HFFc6 (cell line): ENCODE results near the gene TIAM1. TPM values are rescaled to one million over a fixed set of nuclear protein-coding genes. Genes with fewer than 3 reads are reported as not detected.

Experiments used
- DNase-seq: peaks from one replicate; pipeline ENCODE4 v3.0.0-alpha.2; 2018
- H3K27ac Mint-ChIP-seq: 2 replicates; pipeline ENCODE4 v1.8.0; 2020; ENCODE audit warnings: mild to moderate bottlenecking, mixed read lengths
- H3K27me3 Mint-ChIP-seq: 2 replicates; pipeline ENCODE4 v1.8.0; 2021; ENCODE audit warnings: mild to moderate bottlenecking, moderate library complexity, mixed read lengths; ENCODE audit not compliant: insufficient read depth
- H3K36me3 Mint-ChIP-seq: 2 replicates; pipeline ENCODE4 v1.8.0; 2021; ENCODE audit warnings: low read depth, mixed read lengths
- H3K4me1 Mint-ChIP-seq: 2 replicates; pipeline ENCODE4 v1.8.0; 2020; ENCODE audit warnings: low read depth, mixed read lengths
- H3K4me3 Mint-ChIP-seq: 2 replicates; pipeline ENCODE4 v1.8.0; 2020; ENCODE audit warnings: mild to moderate bottlenecking, moderate library complexity, mixed read lengths
- H3K9me3 Mint-ChIP-seq: 2 replicates; pipeline ENCODE4 v1.8.0; 2020; ENCODE audit warnings: mild to moderate bottlenecking, mixed read lengths
- total RNA-seq, 6 experiments: library from RNA; stranded (reverse); fragmentation: NEBNext Ultra II Directional; extraction: Animal tissue kit (Norgen Biotek cat#: 25700); gene quantifications; 2 replicates in 1 of 6; 3 replicates in 5 of 6; pipeline ENCODE4 v1.2.3, GENCODE V29; 2021
- TF ChIP-seq, protein P1 (sequence below): fragments of 200-600 bp; sonication (generic); IDR thresholded peaks from 2 replicates; pipeline ENCODE4 v1.5.0; 2021; ENCODE audit warnings: antibody characterized with exemption, mild to moderate bottlenecking

TIAM1 gene
- total RNA-seq, 6 experiments from 2014 or later, result 0.02 to 0.43 (median 0.27) TPM; not detected in 1

DNA sequence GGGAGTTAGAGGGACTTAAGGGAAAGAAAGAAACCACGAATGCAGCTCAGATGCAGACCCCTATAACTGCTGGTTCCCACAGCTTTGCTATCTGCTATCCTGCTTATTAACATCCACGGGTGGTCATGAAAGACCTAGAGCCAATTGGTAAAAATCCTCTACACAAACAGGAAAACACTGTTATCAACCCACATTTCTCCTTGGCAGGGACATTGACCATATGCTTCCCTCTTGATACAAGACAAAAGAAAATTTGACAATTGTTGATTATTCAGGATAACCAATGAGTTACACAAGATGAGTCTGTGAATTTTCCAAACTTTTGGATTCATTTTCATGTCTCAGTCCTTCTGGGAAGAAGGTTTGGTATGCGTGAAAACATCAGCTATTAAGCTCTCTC, 90.4 kb downstream of the TIAM1 start:
- no peaks in the 10 kb centered on the region for H3K36me3 Mint-ChIP-seq
- no peak overlapping the region for H3K4me3 Mint-ChIP-seq

DNA sequence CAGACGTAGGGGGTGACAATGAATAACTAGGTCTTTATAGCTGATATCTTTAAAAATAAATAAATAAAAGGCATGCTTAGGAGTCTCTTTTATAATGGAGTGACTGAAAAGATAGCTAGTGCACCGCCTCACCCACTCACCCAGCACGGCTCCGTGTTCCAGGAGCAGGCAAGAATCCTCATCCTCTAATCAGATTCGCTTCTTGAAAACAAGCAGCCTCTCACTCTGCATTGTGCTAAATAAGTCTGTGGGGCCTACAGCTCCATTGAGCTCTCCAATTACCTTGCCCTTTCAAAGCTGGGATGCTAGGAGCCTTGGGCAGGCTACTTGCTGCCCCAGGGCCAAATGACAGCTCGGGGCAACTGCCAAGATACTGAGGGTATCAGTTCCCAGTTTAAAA, 91.5 kb downstream of the TIAM1 start:
- H3K4me1 Mint-ChIP-seq, result no peaks in the 10 kb centered on the region
- no peak for DNase-seq
- H3K27me3 Mint-ChIP-seq, result peaks cover 3% of the 10 kb centered on the region; the same call in 1 of the 2 replicates
- H3K9me3 Mint-ChIP-seq, result peaks cover 29% of the 10 kb centered on the region; the same call in 1 of the 2 replicates
- TF ChIP-seq, protein P1, sequence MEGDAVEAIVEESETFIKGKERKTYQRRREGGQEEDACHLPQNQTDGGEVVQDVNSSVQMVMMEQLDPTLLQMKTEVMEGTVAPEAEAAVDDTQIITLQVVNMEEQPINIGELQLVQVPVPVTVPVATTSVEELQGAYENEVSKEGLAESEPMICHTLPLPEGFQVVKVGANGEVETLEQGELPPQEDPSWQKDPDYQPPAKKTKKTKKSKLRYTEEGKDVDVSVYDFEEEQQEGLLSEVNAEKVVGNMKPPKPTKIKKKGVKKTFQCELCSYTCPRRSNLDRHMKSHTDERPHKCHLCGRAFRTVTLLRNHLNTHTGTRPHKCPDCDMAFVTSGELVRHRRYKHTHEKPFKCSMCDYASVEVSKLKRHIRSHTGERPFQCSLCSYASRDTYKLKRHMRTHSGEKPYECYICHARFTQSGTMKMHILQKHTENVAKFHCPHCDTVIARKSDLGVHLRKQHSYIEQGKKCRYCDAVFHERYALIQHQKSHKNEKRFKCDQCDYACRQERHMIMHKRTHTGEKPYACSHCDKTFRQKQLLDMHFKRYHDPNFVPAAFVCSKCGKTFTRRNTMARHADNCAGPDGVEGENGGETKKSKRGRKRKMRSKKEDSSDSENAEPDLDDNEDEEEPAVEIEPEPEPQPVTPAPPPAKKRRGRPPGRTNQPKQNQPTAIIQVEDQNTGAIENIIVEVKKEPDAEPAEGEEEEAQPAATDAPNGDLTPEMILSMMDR, result no peak
- no peak overlapping the region for H3K4me3 Mint-ChIP-seq
- no peaks in the 10 kb centered on the region for H3K36me3 Mint-ChIP-seq
- H3K27ac Mint-ChIP-seq, result no peak overlapping the region

More for the DNA sequence above, 90.4 kb downstream of the TIAM1 start:
- H3K9me3 Mint-ChIP-seq, result peaks cover 21% of the 10 kb centered on the region; the same call in 1 of the 2 replicates
- TF ChIP-seq, protein P1, result no peak
- H3K4me1 Mint-ChIP-seq, result no peaks in the 10 kb centered on the region
- no peak overlapping the region for H3K27ac Mint-ChIP-seq
- H3K27me3 Mint-ChIP-seq, result peaks cover 5% of the 10 kb centered on the region
- no peak for DNase-seq

DNA sequence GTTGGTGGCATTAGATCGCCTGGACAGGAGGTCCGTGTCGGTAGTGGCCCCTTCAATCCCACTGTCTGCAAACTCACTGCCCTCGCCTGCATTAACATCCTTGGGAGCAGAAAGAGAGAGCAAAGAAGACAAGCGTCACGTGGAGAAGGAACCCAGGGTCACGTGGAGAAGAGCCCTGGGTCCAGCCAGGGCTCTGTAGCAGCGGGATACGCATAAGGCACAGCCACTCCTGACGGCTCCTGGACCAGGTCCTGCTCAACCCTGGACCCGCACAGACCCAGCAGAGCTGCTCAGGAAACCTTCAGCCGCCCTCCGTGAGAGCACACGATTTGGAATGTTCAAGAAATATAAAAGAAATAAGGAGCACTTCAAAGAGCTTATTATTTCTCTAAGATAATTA, 92.0 kb downstream of the TIAM1 start:
- Mint-ChIP-seq H3K4me3 (no peak overlapping the region), H3K36me3 (no peaks in the 10 kb centered on the region), H3K27me3 (peaks cover 3% of the 10 kb centered on the region; the same call in 1 of the 2 replicates), H3K9me3 (peaks cover 29% of the 10 kb centered on the region; the same call in 1 of the 2 replicates), H3K4me1 (no peaks in the 10 kb centered on the region), H3K27ac (no peak overlapping the region)
- TF ChIP-seq, protein P1, result no peak
- DNase-seq, result no peak

DNA sequence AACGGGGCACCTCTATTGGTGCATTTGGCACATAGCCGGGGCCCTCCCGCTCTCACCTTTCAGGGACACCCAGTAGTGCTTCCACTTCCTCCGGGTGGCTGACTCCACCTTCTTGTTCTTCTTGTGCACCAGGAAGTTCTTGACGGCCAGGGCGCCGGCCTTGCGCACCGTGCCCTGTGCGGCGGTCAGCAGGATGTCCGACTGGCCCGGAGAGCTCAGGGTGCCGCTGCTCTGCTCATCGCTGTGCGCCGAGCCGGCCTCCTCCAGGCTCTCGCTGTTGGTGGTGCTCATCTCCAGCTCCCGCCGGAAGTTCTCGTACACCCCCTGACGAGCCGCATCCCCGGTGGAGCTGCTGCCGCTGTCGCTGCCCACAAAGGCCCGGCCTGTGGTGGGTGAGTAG, 92.4 kb downstream of the TIAM1 start:
- no peak for DNase-seq
- Mint-ChIP-seq H3K4me3 (no peak overlapping the region), H3K9me3 (peaks cover 29% of the 10 kb centered on the region; the same call in 1 of the 2 replicates), H3K4me1 (no peaks in the 10 kb centered on the region), H3K27me3 (peaks cover 3% of the 10 kb centered on the region; the same call in 1 of the 2 replicates), H3K27ac (no peak overlapping the region), H3K36me3 (no peaks in the 10 kb centered on the region)
- TF ChIP-seq, protein P1, result no peak

DNA sequence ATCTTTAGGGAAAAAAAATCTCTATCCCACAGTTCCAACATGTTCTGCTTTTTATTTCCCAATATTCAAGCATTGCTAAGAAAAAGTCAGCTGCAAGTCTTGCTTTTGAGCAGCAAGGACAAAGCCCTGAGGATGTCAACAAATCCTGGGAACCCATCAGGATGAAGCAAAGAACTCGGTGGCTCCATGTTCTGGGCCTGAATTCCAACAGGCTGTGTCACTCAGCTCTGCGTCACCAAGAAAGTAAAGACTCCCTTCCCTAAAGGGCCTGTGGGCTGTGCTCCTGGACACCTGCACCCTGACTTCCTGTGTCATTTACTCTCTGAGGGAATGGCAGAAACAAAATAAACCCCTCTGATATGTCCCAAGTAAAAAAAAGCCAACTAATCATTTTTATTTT, 95.5 kb downstream of the TIAM1 start:
- Mint-ChIP-seq H3K4me1 (no peaks in the 10 kb centered on the region), H3K4me3 (no peak overlapping the region), H3K36me3 (no peaks in the 10 kb centered on the region), H3K27ac (no peak overlapping the region), H3K9me3 (peaks cover 24% of the 10 kb centered on the region), H3K27me3 (no peaks in the 10 kb centered on the region)
- DNase-seq, result no peak
- TF ChIP-seq, protein P1, result no peak

DNA sequence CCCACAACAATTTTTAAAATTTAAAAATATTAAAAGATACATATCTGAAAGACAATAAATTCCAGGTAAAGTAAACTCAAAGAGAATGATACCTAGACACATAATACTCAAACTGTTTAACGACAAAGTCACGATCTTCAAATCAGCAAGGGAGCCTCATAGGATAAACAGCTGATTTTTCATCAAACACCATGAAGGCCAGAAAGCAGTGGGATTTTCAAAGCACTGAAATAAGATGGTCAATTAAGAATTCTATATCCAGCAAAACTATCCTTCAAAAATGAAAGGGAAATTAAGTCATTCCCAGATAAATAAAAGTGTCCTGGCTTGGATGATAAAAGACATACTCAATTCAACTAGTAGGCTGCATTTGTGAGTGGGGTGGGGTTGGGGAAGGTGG, 100.5 kb downstream of the TIAM1 start:
- TF ChIP-seq, protein P1, result no peak
- Mint-ChIP-seq H3K27me3 (0 out of 2 replicates have a peak, but pooled peaks cover 2% of the 10 kb centered on the region), H3K27ac (no peak overlapping the region), H3K4me3 (no peak overlapping the region), H3K36me3 (no peaks in the 10 kb centered on the region), H3K9me3 (peaks cover 33% of the 10 kb centered on the region), H3K4me1 (no peaks in the 10 kb centered on the region)
- no peak for DNase-seq
